ENCODE results near the gene POPDC3. TPM values are rescaled to one million over a fixed set of nuclear protein-coding genes. Genes with fewer than 3 reads are reported as not detected.

The POPDC3 gene, protein sequence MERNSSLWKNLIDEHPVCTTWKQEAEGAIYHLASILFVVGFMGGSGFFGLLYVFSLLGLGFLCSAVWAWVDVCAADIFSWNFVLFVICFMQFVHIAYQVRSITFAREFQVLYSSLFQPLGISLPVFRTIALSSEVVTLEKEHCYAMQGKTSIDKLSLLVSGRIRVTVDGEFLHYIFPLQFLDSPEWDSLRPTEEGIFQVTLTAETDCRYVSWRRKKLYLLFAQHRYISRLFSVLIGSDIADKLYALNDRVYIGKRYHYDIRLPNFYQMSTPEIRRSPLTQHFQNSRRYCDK
- total RNA-seq (2014; rRNA removed): 31.6 and 41.4 TPM in 2 replicates
- Bru-seq, nascent RNA: percentile 53 among the genes with signal in this experiment
- percentile 46 among the genes with signal in this experiment for BruChase-seq, experiment 1, labeled RNA remaining after a 6-hour chase
- percentile 37 among the genes with signal in this experiment for BruChase-seq, experiment 2, labeled RNA remaining after a 2-hour chase
- long read RNA-seq, transcript POPDC3-203 (4 exons, 1,029 nt): major isoform, 12 of 21 reads
- long read RNA-seq, transcript POPDC3-201 (4 exons, 1,345 nt): minor isoform, 6 of 21 reads
- long read RNA-seq, partial matches to known transcripts: 1 of 21 reads
- long read RNA-seq, other reads (novel, unspliced or antisense): 2 of 21 reads

DNA sequence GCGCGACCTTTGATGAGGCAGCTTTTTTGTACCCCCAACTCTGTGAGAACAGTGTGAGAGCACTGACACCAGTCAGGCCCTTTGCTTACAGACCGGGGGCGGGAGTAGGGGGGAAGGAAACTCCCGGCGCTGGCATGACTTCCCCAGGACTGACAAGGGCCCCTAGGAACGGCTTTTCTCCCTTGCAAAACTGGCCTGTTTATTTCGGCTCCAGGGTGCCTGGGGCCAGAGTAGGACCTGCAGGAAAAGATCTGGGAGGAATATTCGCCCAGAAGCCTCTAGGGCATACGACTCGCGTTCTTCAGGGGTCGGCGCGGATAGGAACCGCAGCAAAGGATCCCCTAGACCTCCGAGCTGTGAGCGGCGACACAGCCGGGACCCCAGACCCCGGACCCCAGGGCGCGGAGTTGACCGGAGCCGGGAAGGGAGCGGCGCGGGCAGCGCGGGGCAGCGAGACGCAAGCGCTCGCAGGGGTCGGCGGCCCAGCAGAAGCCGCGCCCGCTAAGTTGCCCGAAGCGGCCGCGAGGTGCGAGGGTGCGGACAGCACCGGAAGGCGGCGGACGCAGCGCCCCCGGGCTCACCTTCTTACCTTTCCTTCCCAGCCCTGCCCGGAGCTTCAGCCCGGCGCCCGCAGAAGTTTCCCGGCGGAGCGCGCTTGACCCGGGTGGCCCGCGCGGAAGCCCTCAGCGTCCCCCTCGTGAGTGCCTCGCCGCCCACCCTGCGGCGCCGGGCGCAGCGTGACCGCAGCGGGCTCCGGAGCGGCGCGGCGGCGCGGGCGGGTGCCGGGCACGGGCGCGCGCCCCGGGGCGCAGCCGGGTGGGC lies at the start of gene POPDC3:
Gene POPDC3 (minus strand): TSS at position 771 of the 822 bp plus-strand sequence. CDS start 18,105 bp downstream, outside the sequence.
- DNase-seq: peak; percentile 52
- Histone ChIP-seq H2AFZ (ENCODE audit: low read length) (peak within 1 kb of the TSS; percentile 81), H3K9ac (ENCODE audit: low read length) (peak within 1 kb of the TSS; percentile 90), H3K9me2 (replicated peaks; ENCODE audit: low read length) (no peaks in the 10 kb centered on the region), H3K4me1 (ENCODE audit: insufficient read depth, low read length) (peaks cover 21% of the 10 kb centered on the region), H3K27ac (ENCODE audit: low read length) (peak within 1 kb of the TSS; percentile 92), H3F3A (ENCODE audit: low read length, unreplicated experiment) (no peaks in the 10 kb centered on the region), H3K36me3 (ENCODE audit: low read depth, low read length) (no peaks in the 10 kb centered on the region), H4K20me1 (ENCODE audit: low read length) (no peaks in the 10 kb centered on the region), H3K79me2 (ENCODE audit: low read length) (peaks cover 54% of the 10 kb centered on the region), H3K4me3 (ENCODE audit: low read length) (peak within 1 kb of the TSS; percentile 89), H3K4me2 (ENCODE audit: low read length) (peak within 1 kb of the TSS; percentile 82), H3K27me3 (ENCODE audit: low read length) (no peaks in the 10 kb centered on the region), H3K9me3 (ENCODE audit: low read length) (no peaks in the 10 kb centered on the region)
- ATAC-seq: peak; percentile 59
- POLR2A ChIA-PET (ENCODE audit: unreplicated experiment): interaction anchor here (0.6 kb wide), 1 partner anchor 74 kb away, joined by 4 read pairs; no protein-coding TSS in a partner anchor
- intact Hi-C loops (cut with micrococcal nuclease): loop anchor here (2.0 to 5.0 kb wide), 5 partner anchors 31 to 223 kb away; partner anchors contain the start of gene PREP
- TF ChIP-seq EZH2 (IDR thresholded peaks at IDR 0.05; ENCODE audit: low read length, unreplicated experiment) (no peak), EZH2phosphoT487 (IDR thresholded peaks at IDR 0.05; ENCODE audit: borderline replicate concordance, low read length) (no peak)
- TF ChIP-seq, protein P1, sequence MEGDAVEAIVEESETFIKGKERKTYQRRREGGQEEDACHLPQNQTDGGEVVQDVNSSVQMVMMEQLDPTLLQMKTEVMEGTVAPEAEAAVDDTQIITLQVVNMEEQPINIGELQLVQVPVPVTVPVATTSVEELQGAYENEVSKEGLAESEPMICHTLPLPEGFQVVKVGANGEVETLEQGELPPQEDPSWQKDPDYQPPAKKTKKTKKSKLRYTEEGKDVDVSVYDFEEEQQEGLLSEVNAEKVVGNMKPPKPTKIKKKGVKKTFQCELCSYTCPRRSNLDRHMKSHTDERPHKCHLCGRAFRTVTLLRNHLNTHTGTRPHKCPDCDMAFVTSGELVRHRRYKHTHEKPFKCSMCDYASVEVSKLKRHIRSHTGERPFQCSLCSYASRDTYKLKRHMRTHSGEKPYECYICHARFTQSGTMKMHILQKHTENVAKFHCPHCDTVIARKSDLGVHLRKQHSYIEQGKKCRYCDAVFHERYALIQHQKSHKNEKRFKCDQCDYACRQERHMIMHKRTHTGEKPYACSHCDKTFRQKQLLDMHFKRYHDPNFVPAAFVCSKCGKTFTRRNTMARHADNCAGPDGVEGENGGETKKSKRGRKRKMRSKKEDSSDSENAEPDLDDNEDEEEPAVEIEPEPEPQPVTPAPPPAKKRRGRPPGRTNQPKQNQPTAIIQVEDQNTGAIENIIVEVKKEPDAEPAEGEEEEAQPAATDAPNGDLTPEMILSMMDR (conservative IDR thresholded peaks at IDR 0.05; ENCODE audit: low read depth, low read length): no peak
- CTCF ChIA-PET: no interaction called here
- no TSS peak for BruUV-seq (replicated peaks)

DNA sequence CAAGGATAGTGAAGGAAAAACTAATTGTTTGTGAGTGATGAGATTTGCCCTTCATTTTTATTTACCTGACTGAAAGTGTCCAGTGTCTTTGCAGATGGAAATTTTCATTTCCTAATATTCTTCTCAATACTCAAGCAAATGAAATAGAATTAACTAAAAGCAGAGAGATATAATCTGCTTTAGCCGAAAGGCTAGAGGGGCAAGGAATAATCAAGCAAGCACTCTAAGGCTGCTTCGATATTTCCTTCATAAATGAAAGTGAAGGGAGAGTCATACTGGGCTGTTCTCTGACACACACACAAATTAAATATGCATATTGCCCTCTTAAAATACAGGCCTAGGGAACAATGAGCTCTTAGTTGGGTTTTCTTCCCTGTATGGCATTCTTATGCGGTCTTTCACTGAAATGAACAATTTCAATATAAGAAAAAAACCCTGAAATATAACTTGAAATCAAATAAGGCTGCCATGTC lies 47.5 kb upstream of the POPDC3 start:
- TF ChIP-seq EZH2phosphoT487 (IDR thresholded peaks at IDR 0.05; ENCODE audit: borderline replicate concordance, low read length) (no peak), EZH2 (IDR thresholded peaks at IDR 0.05; ENCODE audit: low read length, unreplicated experiment) (no peak)
- TF ChIP-seq, protein P1 (conservative IDR thresholded peaks at IDR 0.05; ENCODE audit: low read depth, low read length): no peak
- H3K27me3 ChIP-seq (ENCODE audit: low read length): no peaks in the 10 kb centered on the region
- intact Hi-C loops (cut with micrococcal nuclease): no loop called here
- no peaks in the 10 kb centered on the region for H4K20me1 ChIP-seq (ENCODE audit: low read length)
- H3K9me2 ChIP-seq (replicated peaks; ENCODE audit: low read length): no peaks in the 10 kb centered on the region
- H3K36me3 ChIP-seq (ENCODE audit: low read depth, low read length): no peaks in the 10 kb centered on the region
- ATAC-seq (no peak), DNase-seq (no peak)
- no peaks in the 10 kb centered on the region for H3K9me3 ChIP-seq (ENCODE audit: low read length)
- H2AFZ ChIP-seq (ENCODE audit: low read length): no peak overlapping the region
- ChIA-PET CTCF (no interaction called here), POLR2A (ENCODE audit: unreplicated experiment) (no interaction called here)
- no peaks in the 10 kb centered on the region for H3F3A ChIP-seq (ENCODE audit: low read length, unreplicated experiment)
- H3K9ac ChIP-seq (ENCODE audit: low read length): no peak overlapping the region
- no peaks in the 10 kb centered on the region for H3K79me2 ChIP-seq (ENCODE audit: low read length)
- H3K4me3 ChIP-seq (ENCODE audit: low read length): no peak overlapping the region
- BruUV-seq (replicated peaks): no TSS peak
- no peak overlapping the region for H3K27ac ChIP-seq (ENCODE audit: low read length)
- no peak overlapping the region for H3K4me2 ChIP-seq (ENCODE audit: low read length)
- H3K4me1 ChIP-seq (ENCODE audit: insufficient read depth, low read length): no peaks in the 10 kb centered on the region

Measured in PC-3 (cell line).